DND-41 (cell line): ENCODE measurements around the gene NCAPD2.

Source experiments
- EZH2 ChIP-seq: IDR thresholded peaks from 3 replicates; pipeline ENCODE4 v1.6.1; 2012; ENCODE audit warnings: borderline replicate concordance, low read depth, mild to moderate bottlenecking, moderate library complexity, low read length, inconsistent platforms; ENCODE audit not compliant: severe bottlenecking
- TF ChIP-seq, protein P1 (sequence below): IDR thresholded peaks from 2 replicates; pipeline ENCODE4 v1.5.1; 2012; ENCODE audit warnings: borderline replicate concordance, low read length, moderate library complexity, mild to moderate bottlenecking; ENCODE audit not compliant: poor library complexity, severe bottlenecking; ENCODE audit errors: extremely low read depth

DNA sequence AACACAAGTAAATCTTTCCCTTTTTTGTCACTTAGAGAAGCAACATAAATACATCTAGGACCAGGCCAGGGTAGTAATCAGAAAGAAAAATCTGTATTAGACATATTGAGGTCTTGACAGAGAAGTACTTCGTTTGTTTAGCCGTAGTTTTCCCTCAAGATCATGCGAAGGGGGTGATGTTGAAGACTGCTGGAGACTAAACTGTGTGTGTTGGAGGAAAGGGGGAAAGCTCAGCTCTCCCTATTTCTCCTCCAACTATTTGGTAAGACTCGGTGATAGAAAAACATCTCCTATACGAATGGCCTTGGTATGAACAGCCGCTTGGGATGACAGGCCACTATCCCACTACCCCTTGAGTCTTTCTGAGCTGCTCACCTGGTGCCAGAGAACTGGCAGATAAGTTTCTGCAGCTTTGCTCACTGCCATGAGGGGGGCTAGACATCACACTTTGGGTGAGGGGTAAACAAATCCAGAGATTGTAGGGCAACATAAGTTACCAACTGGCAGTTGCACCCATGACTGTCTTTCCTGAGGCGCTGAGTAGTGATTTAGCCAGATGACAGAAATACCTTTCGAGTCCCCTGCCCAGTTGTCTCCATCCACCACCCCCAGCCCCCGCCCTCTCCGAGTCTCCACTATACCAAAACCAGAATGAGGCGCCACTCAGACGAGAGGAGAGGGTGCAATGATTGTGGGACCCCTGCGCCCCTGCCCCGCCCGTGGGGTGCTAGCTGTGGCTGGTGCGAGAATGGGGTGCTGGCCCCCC lies 24.1 kb upstream of the NCAPD2 start:
- TF ChIP-seq, protein P1, sequence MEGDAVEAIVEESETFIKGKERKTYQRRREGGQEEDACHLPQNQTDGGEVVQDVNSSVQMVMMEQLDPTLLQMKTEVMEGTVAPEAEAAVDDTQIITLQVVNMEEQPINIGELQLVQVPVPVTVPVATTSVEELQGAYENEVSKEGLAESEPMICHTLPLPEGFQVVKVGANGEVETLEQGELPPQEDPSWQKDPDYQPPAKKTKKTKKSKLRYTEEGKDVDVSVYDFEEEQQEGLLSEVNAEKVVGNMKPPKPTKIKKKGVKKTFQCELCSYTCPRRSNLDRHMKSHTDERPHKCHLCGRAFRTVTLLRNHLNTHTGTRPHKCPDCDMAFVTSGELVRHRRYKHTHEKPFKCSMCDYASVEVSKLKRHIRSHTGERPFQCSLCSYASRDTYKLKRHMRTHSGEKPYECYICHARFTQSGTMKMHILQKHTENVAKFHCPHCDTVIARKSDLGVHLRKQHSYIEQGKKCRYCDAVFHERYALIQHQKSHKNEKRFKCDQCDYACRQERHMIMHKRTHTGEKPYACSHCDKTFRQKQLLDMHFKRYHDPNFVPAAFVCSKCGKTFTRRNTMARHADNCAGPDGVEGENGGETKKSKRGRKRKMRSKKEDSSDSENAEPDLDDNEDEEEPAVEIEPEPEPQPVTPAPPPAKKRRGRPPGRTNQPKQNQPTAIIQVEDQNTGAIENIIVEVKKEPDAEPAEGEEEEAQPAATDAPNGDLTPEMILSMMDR: no peak
- no peak for TF ChIP-seq EZH2
